ENCODE data around the gene RALGAPA2.

DNA sequence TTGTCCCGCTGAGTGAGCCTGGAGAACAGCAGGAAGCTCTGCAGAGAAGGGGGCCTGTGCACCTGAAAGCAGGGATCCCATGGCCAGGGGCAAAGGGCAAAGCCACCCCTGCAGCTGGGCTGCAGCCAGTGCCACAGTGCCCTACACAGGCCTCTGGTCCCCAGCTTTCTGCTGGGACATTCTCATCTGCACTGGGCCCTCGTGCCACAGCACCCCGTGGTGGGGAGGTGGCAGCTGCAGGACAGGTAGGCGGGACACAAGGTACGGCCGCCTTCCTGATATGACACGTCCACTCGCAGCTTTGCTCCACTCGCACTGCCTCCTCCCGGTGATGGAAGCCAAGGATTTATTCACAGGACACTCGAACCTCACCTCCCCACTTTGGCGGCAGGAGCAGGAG is 317.4 kb downstream of the RALGAPA2 start:
- TF ChIP-seq, protein P1, sequence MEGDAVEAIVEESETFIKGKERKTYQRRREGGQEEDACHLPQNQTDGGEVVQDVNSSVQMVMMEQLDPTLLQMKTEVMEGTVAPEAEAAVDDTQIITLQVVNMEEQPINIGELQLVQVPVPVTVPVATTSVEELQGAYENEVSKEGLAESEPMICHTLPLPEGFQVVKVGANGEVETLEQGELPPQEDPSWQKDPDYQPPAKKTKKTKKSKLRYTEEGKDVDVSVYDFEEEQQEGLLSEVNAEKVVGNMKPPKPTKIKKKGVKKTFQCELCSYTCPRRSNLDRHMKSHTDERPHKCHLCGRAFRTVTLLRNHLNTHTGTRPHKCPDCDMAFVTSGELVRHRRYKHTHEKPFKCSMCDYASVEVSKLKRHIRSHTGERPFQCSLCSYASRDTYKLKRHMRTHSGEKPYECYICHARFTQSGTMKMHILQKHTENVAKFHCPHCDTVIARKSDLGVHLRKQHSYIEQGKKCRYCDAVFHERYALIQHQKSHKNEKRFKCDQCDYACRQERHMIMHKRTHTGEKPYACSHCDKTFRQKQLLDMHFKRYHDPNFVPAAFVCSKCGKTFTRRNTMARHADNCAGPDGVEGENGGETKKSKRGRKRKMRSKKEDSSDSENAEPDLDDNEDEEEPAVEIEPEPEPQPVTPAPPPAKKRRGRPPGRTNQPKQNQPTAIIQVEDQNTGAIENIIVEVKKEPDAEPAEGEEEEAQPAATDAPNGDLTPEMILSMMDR (IDR thresholded peaks at IDR 0.05): no peak
- no peak for TF ChIP-seq EP300 (IDR thresholded peaks at IDR 0.05)
- TF ChIP-seq POLR2A (IDR thresholded peaks at IDR 0.05): no peak
